ENCODE data around the gene GINS3.
"Not testable (repeated sequence)": the region's sequence is repeated elsewhere in the genome, so short reads cannot be mapped to it uniquely, and the experiment has no call there.

The GINS3 gene

GRCh38 chr16:58385218-58385773, 7.0 kb upstream of the GINS3 start:
- in situ Hi-C loops (cut with HindIII; ENCODE audit: low sequenced_read_pairs): no loop called here

GRCh38 chr16:58389724-58390123, 2.5 kb upstream of the GINS3 start:
- in situ Hi-C loops (cut with HindIII; ENCODE audit: low sequenced_read_pairs): no loop called here

- in situ Hi-C loops (cut with HindIII; ENCODE audit: low sequenced_read_pairs): no loop called here
Observed at GRCh38 chr16:58393138-58393504, 850 bp downstream of the GINS3 start.

GRCh38 chr16:58396897-58397296, 4.6 kb downstream of the GINS3 start:
- in situ Hi-C loops (cut with HindIII; ENCODE audit: low sequenced_read_pairs): not testable (repeated sequence)

- in situ Hi-C loops (cut with HindIII; ENCODE audit: low sequenced_read_pairs): loop anchor here (5.0 kb wide), 2 partner anchors 52 to 68 kb away; no protein-coding TSS in a partner anchor
Observed at GRCh38 chr16:58399718-58400633, 7.7 kb downstream of the GINS3 start.

- in situ Hi-C loops (cut with HindIII; ENCODE audit: low sequenced_read_pairs): loop anchor here (5.0 kb wide), 2 partner anchors 51 to 69 kb away; no protein-coding TSS in a partner anchor
Observed at GRCh38 chr16:58401305-58401704, 9.0 kb downstream of the GINS3 start.

- in situ Hi-C loops (cut with HindIII; ENCODE audit: low sequenced_read_pairs): loop anchor here (5.0 kb wide), 2 partner anchors 50 to 70 kb away; no protein-coding TSS in a partner anchor
Observed at GRCh38 chr16:58402796-58403195, 10.5 kb downstream of the GINS3 start.

GRCh38 chr16:58409316-58409973, 17.2 kb downstream of the GINS3 start:
- in situ Hi-C loops (cut with HindIII; ENCODE audit: low sequenced_read_pairs): no loop called here

- in situ Hi-C loops (cut with HindIII; ENCODE audit: low sequenced_read_pairs): no loop called here
Observed at GRCh38 chr16:58411336-58411735, 19.1 kb downstream of the GINS3 start.

- in situ Hi-C loops (cut with HindIII; ENCODE audit: low sequenced_read_pairs): no loop called here
Observed at GRCh38 chr16:58411736-58412614, 19.7 kb downstream of the GINS3 start.

- in situ Hi-C loops (cut with HindIII; ENCODE audit: low sequenced_read_pairs): not testable (repeated sequence)
Observed at GRCh38 chr16:58412615-58412970, 20.3 kb downstream of the GINS3 start.

- in situ Hi-C loops (cut with HindIII; ENCODE audit: low sequenced_read_pairs): no loop called here
Observed at GRCh38 chr16:58413359-58413758, 21.1 kb downstream of the GINS3 start.

GRCh38 chr16:58415003-58415402, 22.7 kb downstream of the GINS3 start:
- in situ Hi-C loops (cut with HindIII; ENCODE audit: low sequenced_read_pairs): no loop called here

GRCh38 chr16:58415961-58416360, 23.7 kb downstream of the GINS3 start:
- in situ Hi-C loops (cut with HindIII; ENCODE audit: low sequenced_read_pairs): not testable (repeated sequence)

- in situ Hi-C loops (cut with HindIII; ENCODE audit: low sequenced_read_pairs): no loop called here
Observed at GRCh38 chr16:58417035-58417434, 24.8 kb downstream of the GINS3 start.

- in situ Hi-C loops (cut with HindIII; ENCODE audit: low sequenced_read_pairs): no loop called here
Observed at GRCh38 chr16:58417600-58417999, 25.3 kb downstream of the GINS3 start.

- in situ Hi-C loops (cut with HindIII; ENCODE audit: low sequenced_read_pairs): no loop called here
Observed at GRCh38 chr16:58418026-58418425, 25.8 kb downstream of the GINS3 start.

- in situ Hi-C loops (cut with HindIII; ENCODE audit: low sequenced_read_pairs): no loop called here
Observed at GRCh38 chr16:58418601-58419000, 26.3 kb downstream of the GINS3 start.

GRCh38 chr16:58419241-58419990, 27.1 kb downstream of the GINS3 start:
- in situ Hi-C loops (cut with HindIII; ENCODE audit: low sequenced_read_pairs): no loop called here

- in situ Hi-C loops (cut with HindIII; ENCODE audit: low sequenced_read_pairs): no loop called here
Observed at GRCh38 chr16:58421059-58421458, 28.8 kb downstream of the GINS3 start.

All from DLD1 (cell line).